GM12878 (cell line): ENCODE results near the gene ASAP2. TPM values are rescaled to one million over a fixed set of nuclear protein-coding genes. Genes with fewer than 3 reads are reported as not detected.

Experiments
- ATAC-seq: fragments of 200-7000 bp; cut with Tn5 transposase; 3 replicates; pipeline ENCODE4 v1.9.1; 2020; ENCODE audit warnings: mild to moderate bottlenecking, moderate library complexity
- BruUV-seq: library from RNA; stranded (reverse); fragments of 400-500 nt; replicated peaks from 2 replicates; lab custom pipeline; 2021; lab: Mats Ljungman, UMichigan
- CTCF ChIA-PET: fragments of 300-600 bp; sonication (Branson Sonifier 250); formaldehyde crosslinking; extraction: SDS; loops from one replicate; lab custom pipeline; 2021; ENCODE audit warnings: inconsistent platforms; lab: Yijun Ruan, JAX
- POLR2A ChIA-PET: fragments of 350-600 bp; formaldehyde crosslinking; extraction: SDS; loops from one replicate; lab custom pipeline; 2021; ENCODE audit warnings: inconsistent platforms; lab: Charles Lee
- RAD21 ChIA-PET: fragments of 300-600 bp; sonication (Branson Sonifier 250); formaldehyde crosslinking; loops from one replicate; lab custom pipeline; 2023; ENCODE audit warnings: antibody characterized with exemption; ENCODE audit not compliant: unreplicated experiment; lab: Charles Lee
- SMC1A ChIA-PET: fragments of 300-600 bp; sonication (Branson Sonifier 250); formaldehyde crosslinking; loops from one replicate; lab custom pipeline; 2023; ENCODE audit not compliant: unreplicated experiment, uncharacterized antibody; lab: Charles Lee
- DNase-seq: peaks from one replicate; pipeline ENCODE4 v3.0.0-alpha.2; 2011; ENCODE audit warnings: low read depth, low spot score
- FAIRE-seq: peaks from 3 replicates; lab custom pipeline; 2011; peaks lifted over from hg19 to GRCh38; lab: Jason Lieb, UNC
- H2AFZ ChIP-seq: 2 replicates; pipeline ENCODE4 v1.6.0; 2011; ENCODE audit warnings: low read depth, low read length, control low read depth; ENCODE audit not compliant: control insufficient read depth
- H3K27ac ChIP-seq: 2 replicates; pipeline ENCODE4 v1.5.1; 2011; ENCODE audit warnings: control low read depth; ENCODE audit not compliant: control insufficient read depth, insufficient read depth
- H3K27me3 ChIP-seq, 2 experiments: replicated peaks in 1 of 2; 2 replicates each; pipeline versions ENCODE4 v1.6.0 to v1.6.1; 2011; ENCODE audit warnings: low read length in 1 of 2; ENCODE audit not compliant: control insufficient read depth in 2 of 2, insufficient read depth in 2 of 2
- H3K36me3 ChIP-seq, 2 experiments: 2 replicates each; pipeline ENCODE4 v1.5.1; 2011; ENCODE audit warnings: low read length in 1 of 2; ENCODE audit not compliant: control insufficient read depth in 2 of 2, insufficient read depth in 2 of 2
- H3K4me1 ChIP-seq: 2 replicates; pipeline ENCODE4 v1.6.1; 2011; ENCODE audit warnings: mild to moderate bottlenecking, low read length, moderate library complexity, mixed read lengths; ENCODE audit not compliant: control insufficient read depth, insufficient read depth
- H3K4me2 ChIP-seq: 2 replicates; pipeline ENCODE4 v1.6.0; 2011; ENCODE audit warnings: control low read depth; ENCODE audit not compliant: control insufficient read depth, insufficient read depth
- H3K4me3 ChIP-seq: fragments of 200-600 bp; sonication (generic); 2 replicates; pipeline ENCODE4 v1.5.1; 2016
- H3K79me2 ChIP-seq: 2 replicates; pipeline ENCODE4 v1.6.0; 2011; ENCODE audit warnings: low read length; ENCODE audit not compliant: control insufficient read depth, insufficient read depth
- H3K9ac ChIP-seq: 2 replicates; pipeline ENCODE4 v1.8.0; 2011; ENCODE audit warnings: low read length, control low read depth, mixed read lengths; ENCODE audit not compliant: control insufficient read depth, insufficient read depth
- H3K9me3 ChIP-seq: replicated peaks from 3 replicates; pipeline ENCODE4 v1.5.1; 2011; ENCODE audit warnings: mild to moderate bottlenecking, low read length; ENCODE audit not compliant: control insufficient read depth, insufficient read depth
- H4K20me1 ChIP-seq: 2 replicates; pipeline ENCODE4 v1.6.0; 2011; ENCODE audit not compliant: control insufficient read depth, insufficient read depth
- BCL3 ChIP-seq: IDR thresholded peaks from 2 replicates; pipeline ENCODE4 v1.6.1; 2011; ENCODE audit warnings: borderline replicate concordance, low read depth, mild to moderate bottlenecking, moderate library complexity, low read length; ENCODE audit not compliant: insufficient read depth, poor library complexity, severe bottlenecking
- JUNB ChIP-seq: IDR thresholded peaks from 2 replicates; pipeline ENCODE4 v1.6.1; 2016; ENCODE audit warnings: antibody characterized with exemption, mild to moderate bottlenecking
- NBN ChIP-seq: fragments of 450-650 bp; IDR thresholded peaks from 2 replicates; pipeline ENCODE4 v1.6.1; 2016
- NFXL1 ChIP-seq: fragments of 450-650 bp; IDR thresholded peaks from 2 replicates; pipeline ENCODE4 v1.6.1; 2017; ENCODE audit warnings: antibody characterized with exemption, mild to moderate bottlenecking, borderline replicate concordance
- SMARCA5 ChIP-seq: fragments of 450-650 bp; IDR thresholded peaks from 2 replicates; pipeline ENCODE4 v1.6.1; 2017; ENCODE audit warnings: mild to moderate bottlenecking
- SPI1 ChIP-seq: IDR thresholded peaks from 2 replicates; pipeline ENCODE4 v1.6.1; 2011; ENCODE audit warnings: low read depth, mild to moderate bottlenecking, low read length, moderate library complexity, borderline replicate concordance; ENCODE audit not compliant: insufficient read depth
- USF1 ChIP-seq: IDR thresholded peaks from 2 replicates; pipeline ENCODE4 v1.6.1; 2011; ENCODE audit warnings: borderline replicate concordance, low read depth, mild to moderate bottlenecking, moderate library complexity, mixed read lengths, low read length; ENCODE audit not compliant: insufficient read depth; ENCODE audit errors: extremely low read length
- ZNF217 ChIP-seq: fragments of 450-650 bp; IDR thresholded peaks from 2 replicates; pipeline ENCODE4 v1.6.1; 2017; ENCODE audit warnings: antibody characterized with exemption, mild to moderate bottlenecking
- WGBS: methylation state at CpG from one replicate; pipeline ENCODE4 v1.1.6; 2016; ENCODE audit warnings: low lambda C conversion rate; ENCODE audit not compliant: insufficient replicate concordance, insufficient coverage; ENCODE audit errors: missing lambda C conversion rate; 5-methylcytosine and 5-hydroxymethylcytosine counted together
- in situ Hi-C: fragments of 300-500 bp; cut with MboI; formaldehyde crosslinking; loops from 9 replicates; pipeline ENCODE4 v1.14.3; 2018; ENCODE audit warnings: mixed read lengths
- intact Hi-C: fragments of 100-400 bp; cut with micrococcal nuclease; formaldehyde crosslinking; loops from one replicate; pipeline ENCODE4 v1.14.2; 2022; ENCODE audit not compliant: unreplicated experiment
- polyA plus RNA-seq, 11 experiments: library from polyadenylated mRNA; depleted of rRNA in 4 of 11; unstranded in 6 of 11; stranded (reverse) in 5 of 11; fragments of >200 nt; fragmentation: Nextera tagmentation in 4 of 11; fragmentation: Illumina TruSeq in 1 of 11; extraction: Ambion mirVana in 4 of 11; extraction: Trizol in 1 of 11; gene quantifications; 1 replicate in 1 of 11; 2 replicates in 10 of 11; pipeline versions ENCODE4 v1.2.1 to v1.2.3, GENCODE V29; 2011 to 2016; ENCODE audit warnings: inconsistent platforms in 2 of 11, missing spikeins in 2 of 11, low read depth in 1 of 11
- total RNA-seq, 4 experiments: library from RNA; depleted of rRNA in 3 of 4; stranded (reverse); fragments of >200 nt in 3 of 4; fragmentation: Illumina TruSeq in 1 of 4; extraction: Trizol in 1 of 4; gene quantifications; 2 replicates each; pipeline versions ENCODE4 v1.2.1 to v1.2.3, GENCODE V29; 2013 to 2021
- TF ChIP-seq, protein P1 (sequence below): IDR thresholded peaks from 2 replicates; pipeline ENCODE4 v1.6.1; 2011; ENCODE audit warnings: low read depth, mild to moderate bottlenecking, low read length, moderate library complexity, borderline replicate concordance; ENCODE audit errors: extremely low read depth

Gene ASAP2
- total and polyA plus RNA-seq, 10 of the 15 experiments (the other 5 are each of a cell fraction or from before 2014, with no cell fraction given): 0.05 to 0.27 (median 0.07) TPM; not detected in 4

GRCh38 chr2:9311488-9311887 lies 104.9 kb downstream of the ASAP2 start (continued):
- TF ChIP-seq BCL3: no peak

DNA sequence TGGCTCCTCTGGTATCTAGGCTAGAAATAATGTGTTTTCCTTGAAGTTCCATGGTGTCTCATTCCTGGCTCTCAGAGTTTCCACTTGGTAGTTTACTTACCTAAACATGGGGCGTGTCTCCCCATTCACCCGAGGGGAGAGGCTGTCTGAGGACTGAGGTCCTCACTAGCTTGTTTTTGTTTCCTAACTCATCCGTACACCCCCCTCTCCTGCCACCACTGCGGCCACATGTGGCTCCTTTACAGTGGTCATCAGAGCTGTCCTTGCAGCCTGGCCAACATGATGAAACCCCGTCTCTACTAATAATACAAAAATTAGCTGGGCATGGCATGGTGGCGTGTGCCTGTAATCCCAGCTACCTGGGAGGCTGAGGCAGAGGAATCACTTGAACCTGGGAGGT lies 106.0 kb downstream of the ASAP2 start:
- Histone ChIP-seq H3K36me3 (no peaks in the 10 kb centered on the region), H4K20me1 (no peaks in the 10 kb centered on the region), H3K9me3 (no peaks in the 10 kb centered on the region), H3K9ac (no peak overlapping the region), H3K27me3 (no peaks in the 10 kb centered on the region), H2AFZ (no peak overlapping the region), H3K79me2 (no peaks in the 10 kb centered on the region), H3K4me2 (no peak overlapping the region), H3K27ac (no peak overlapping the region), H3K4me3 (no peak overlapping the region), H3K4me1 (no peaks in the 10 kb centered on the region)
- RAD21 ChIA-PET: no interaction called here
- intact Hi-C loops (no loop called here), in situ Hi-C loops (no loop called here)
- SMC1A ChIA-PET: no interaction called here
- POLR2A ChIA-PET: no interaction called here
- 31% methylated on average over 6 of the region's 6 CpGs for WGBS
- TF ChIP-seq ZNF217 (no peak), NBN (no peak), SMARCA5 (no peak), NFXL1 (no peak), JUNB (no peak), USF1 (no peak), SPI1 (no peak)
- TF ChIP-seq, protein P1, sequence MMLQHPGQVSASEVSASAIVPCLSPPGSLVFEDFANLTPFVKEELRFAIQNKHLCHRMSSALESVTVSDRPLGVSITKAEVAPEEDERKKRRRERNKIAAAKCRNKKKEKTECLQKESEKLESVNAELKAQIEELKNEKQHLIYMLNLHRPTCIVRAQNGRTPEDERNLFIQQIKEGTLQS: no peak
- ATAC-seq: no peak
- DNase-seq: no peak
- no TSS peak for BruUV-seq
- CTCF ChIA-PET: interaction anchor here (0.6 kb wide), 1 partner anchor 8 kb away, joined by 3 read pairs; no protein-coding TSS in a partner anchor
- no peak for FAIRE-seq
